Activated CD4-positive, alpha-beta T cell treated with anti-CD3 and anti-CD28 coated beads, Interleukin-2, Interleukin-6, amounts not matched to agents 100 ng/mL and 50 ng/mL, durations not matched to agents 16 hours and 8 hours (primary cell): ENCODE data around the gene LITAFD.
"Not testable (repeated sequence)": the region's sequence is repeated elsewhere in the genome, so short reads cannot be mapped to it uniquely, and the experiment has no call there.

ENCODE experiments used
- DNase-seq: peaks from one replicate; pipeline ENCODE4 v3.0.0-alpha.2; 2020

LITAFD gene

GRCh38 chr16:8858994-8859912, 22.9 kb upstream of the LITAFD start:
- no peak for DNase-seq

GRCh38 chr16:8859913-8860881, 22.0 kb upstream of the LITAFD start:
- DNase-seq, result no peak

GRCh38 chr16:8861563-8862308, 20.4 kb upstream of the LITAFD start:
- DNase-seq, result no peak

- DNase-seq, result no peak
These were observed 19.6 kb upstream of the LITAFD start for GRCh38 chr16:8862309-8863130.

GRCh38 chr16:8863594-8864424, 18.3 kb upstream of the LITAFD start:
- DNase-seq, result no peak

- DNase-seq, result no peak
These were observed 17.6 kb upstream of the LITAFD start for GRCh38 chr16:8864480-8865110.

GRCh38 chr16:8865145-8865882, 16.8 kb upstream of the LITAFD start:
- DNase-seq, result no peak

GRCh38 chr16:8866118-8866883, 15.8 kb upstream of the LITAFD start:
- DNase-seq, result no peak

GRCh38 chr16:8866884-8867215, 15.3 kb upstream of the LITAFD start:
- no peak for DNase-seq

GRCh38 chr16:8867216-8867931, 14.8 kb upstream of the LITAFD start:
- DNase-seq, result no peak

- DNase-seq, result peak; percentile 28
These were observed 14.2 kb upstream of the LITAFD start for GRCh38 chr16:8867932-8868415.

GRCh38 chr16:8868416-8869211, 13.5 kb upstream of the LITAFD start, which contains the start of gene CARHSP1:
Gene CARHSP1, minus strand, starts transcription at chr16:8869006. Its CDS starts 9,678 bp downstream, at chr16:8859328.
- DNase-seq, result peak; percentile 91

- no peak for DNase-seq
These were observed 12.8 kb upstream of the LITAFD start for GRCh38 chr16:8869212-8869987.

GRCh38 chr16:8869988-8870241, 12.2 kb upstream of the LITAFD start:
- DNase-seq, result not testable (repeated sequence)

- no peak for DNase-seq
These were observed 10.1 kb upstream of the LITAFD start for GRCh38 chr16:8872071-8872470.
